ENCODE data around the gene FAM120B. TPM values are rescaled to one million over a fixed set of nuclear protein-coding genes. Genes with fewer than 3 reads are reported as not detected.

The FAM120B gene
- total RNA-seq, 1 experiment from 2014 or later = 16.7 TPM

DNA sequence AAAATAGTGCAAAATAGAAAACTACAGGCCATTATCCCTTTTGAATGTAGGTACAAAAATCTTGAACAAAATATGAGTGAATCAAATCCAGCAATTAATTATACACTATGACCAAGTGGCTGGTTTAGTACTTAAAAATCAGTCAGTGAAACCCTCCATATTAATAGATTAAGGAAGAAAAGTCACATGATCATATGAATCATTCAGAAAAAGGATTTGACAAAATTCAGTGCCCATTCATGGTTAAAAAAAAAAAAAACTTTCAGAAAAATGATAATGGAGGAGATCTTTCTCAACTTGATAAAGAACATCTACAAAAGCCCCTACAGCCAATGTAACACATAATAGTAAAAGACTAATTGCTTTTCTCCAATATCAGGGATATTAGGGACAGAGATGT is 75.0 kb downstream of the FAM120B start:
- H3K4ac ChIP-seq (ENCODE audit: low read depth, low read length) = no peak overlapping the region
- TF ChIP-seq, protein P1, sequence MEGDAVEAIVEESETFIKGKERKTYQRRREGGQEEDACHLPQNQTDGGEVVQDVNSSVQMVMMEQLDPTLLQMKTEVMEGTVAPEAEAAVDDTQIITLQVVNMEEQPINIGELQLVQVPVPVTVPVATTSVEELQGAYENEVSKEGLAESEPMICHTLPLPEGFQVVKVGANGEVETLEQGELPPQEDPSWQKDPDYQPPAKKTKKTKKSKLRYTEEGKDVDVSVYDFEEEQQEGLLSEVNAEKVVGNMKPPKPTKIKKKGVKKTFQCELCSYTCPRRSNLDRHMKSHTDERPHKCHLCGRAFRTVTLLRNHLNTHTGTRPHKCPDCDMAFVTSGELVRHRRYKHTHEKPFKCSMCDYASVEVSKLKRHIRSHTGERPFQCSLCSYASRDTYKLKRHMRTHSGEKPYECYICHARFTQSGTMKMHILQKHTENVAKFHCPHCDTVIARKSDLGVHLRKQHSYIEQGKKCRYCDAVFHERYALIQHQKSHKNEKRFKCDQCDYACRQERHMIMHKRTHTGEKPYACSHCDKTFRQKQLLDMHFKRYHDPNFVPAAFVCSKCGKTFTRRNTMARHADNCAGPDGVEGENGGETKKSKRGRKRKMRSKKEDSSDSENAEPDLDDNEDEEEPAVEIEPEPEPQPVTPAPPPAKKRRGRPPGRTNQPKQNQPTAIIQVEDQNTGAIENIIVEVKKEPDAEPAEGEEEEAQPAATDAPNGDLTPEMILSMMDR (conservative IDR thresholded peaks at IDR 0.05) = no peak
- H2BK5ac ChIP-seq (ENCODE audit: insufficient read length, low read length) = no peak overlapping the region

More for the DNA sequence above, 75.0 kb downstream of the FAM120B start:
- Mint-ChIP-seq H3K9me3 (no peaks in the 10 kb centered on the region), H3K4me3 (no peak overlapping the region), H3K27me3 (ENCODE audit: low read depth) (no peaks in the 10 kb centered on the region; the same call in 1 of the 2 replicates), H3K4me1 (peaks cover 4 to 15% of the 10 kb centered on the region in 2 experiments), H3K27ac (no peak overlapping the region), H3K36me3 (ENCODE audit: insufficient read depth in 1 of 3, low read depth in 3 of 3) (no peaks in the 10 kb centered on the region)
- no peak overlapping the region for H3K14ac ChIP-seq (ENCODE audit: insufficient read depth, low read length)
- H3K4me2 ChIP-seq (ENCODE audit: insufficient read depth, insufficient read length, low read length) = no peak overlapping the region
- H3K18ac ChIP-seq (ENCODE audit: insufficient read length, low read depth, low read length) = no peak overlapping the region
- H3K9me3 ChIP-seq (ENCODE audit: control insufficient read depth, low read depth, low read length) = no peaks in the 10 kb centered on the region
- no peak overlapping the region for H4K91ac ChIP-seq (ENCODE audit: insufficient read length, low read depth, low read length)
- H4K20me1 ChIP-seq (ENCODE audit: control insufficient read depth, insufficient read depth, insufficient read length) = no peaks in the 10 kb centered on the region
- no peaks in the 10 kb centered on the region for H3K79me2 ChIP-seq (ENCODE audit: insufficient read depth, low read length)
- no peak overlapping the region for H3K27ac ChIP-seq (ENCODE audit: insufficient read length, low read depth, low read length)
- H3K9ac ChIP-seq (ENCODE audit: extremely low read depth, insufficient read length, low read length) = no peak overlapping the region
- H2BK20ac ChIP-seq (ENCODE audit: low read depth, low read length, poor library complexity, severe bottlenecking) = no peak overlapping the region
- no peak overlapping the region for H3K23ac ChIP-seq (ENCODE audit: insufficient read length, low read depth, low read length)
- H2AK5ac ChIP-seq (ENCODE audit: insufficient read length, low read length) = no peak overlapping the region
- H2AFZ ChIP-seq (ENCODE audit: low read length) = no peak overlapping the region
- H3K27me3 ChIP-seq (ENCODE audit: insufficient read depth, low read length) = no peaks in the 10 kb centered on the region
- no peak overlapping the region for H2BK120ac ChIP-seq (ENCODE audit: low read depth, low read length, poor library complexity, severe bottlenecking)
- H2BK12ac ChIP-seq (ENCODE audit: insufficient read length, low read depth, low read length) = no peak overlapping the region
- H3K23me2 ChIP-seq (ENCODE audit: insufficient read length, low read depth, low read length, poor library complexity, severe bottlenecking) = no peaks in the 10 kb centered on the region
- DNase-seq = no peak
- H3K79me1 ChIP-seq (ENCODE audit: insufficient read depth, low read depth, low read length, poor library complexity, severe bottlenecking) = no peaks in the 10 kb centered on the region
- H3K56ac ChIP-seq (ENCODE audit: insufficient read length, low read depth, low read length) = no peak overlapping the region
- no peak overlapping the region for H4K5ac ChIP-seq (ENCODE audit: insufficient read length, low read depth, low read length)
- no peaks in the 10 kb centered on the region for H3K4me1 ChIP-seq (ENCODE audit: insufficient read depth, low read length)
- no peak overlapping the region for H2BK15ac ChIP-seq (ENCODE audit: low read depth, low read length)
- no peak overlapping the region for H3T11ph ChIP-seq (ENCODE audit: low read length)
- no peak overlapping the region for H4K8ac ChIP-seq (replicated peaks; ENCODE audit: insufficient read length, low read depth, low read length)

All from H9 (cell line).